GM12878 (cell line): ENCODE results near the gene PLP1. TPM values are rescaled to one million over a fixed set of nuclear protein-coding genes. Genes with fewer than 3 reads are reported as not detected.

Experiments used
- ATAC-seq: fragments of 200-7000 bp; cut with Tn5 transposase; 3 replicates; pipeline ENCODE4 v1.9.1; 2020; ENCODE audit warnings: mild to moderate bottlenecking, moderate library complexity
- BruUV-seq: library from RNA; stranded (reverse); fragments of 400-500 nt; replicated peaks from 2 replicates; lab custom pipeline; 2021; lab: Mats Ljungman, UMichigan
- CTCF ChIA-PET: fragments of 300-600 bp; sonication (Branson Sonifier 250); formaldehyde crosslinking; extraction: SDS; loops from one replicate; lab custom pipeline; 2021; ENCODE audit warnings: inconsistent platforms; lab: Yijun Ruan, JAX
- POLR2A ChIA-PET: fragments of 350-600 bp; formaldehyde crosslinking; extraction: SDS; loops from one replicate; lab custom pipeline; 2021; ENCODE audit warnings: inconsistent platforms; lab: Charles Lee
- RAD21 ChIA-PET: fragments of 300-600 bp; sonication (Branson Sonifier 250); formaldehyde crosslinking; loops from one replicate; lab custom pipeline; 2023; ENCODE audit warnings: antibody characterized with exemption; ENCODE audit not compliant: unreplicated experiment; lab: Charles Lee
- SMC1A ChIA-PET: fragments of 300-600 bp; sonication (Branson Sonifier 250); formaldehyde crosslinking; loops from one replicate; lab custom pipeline; 2023; ENCODE audit not compliant: unreplicated experiment, uncharacterized antibody; lab: Charles Lee
- DNase-seq: peaks from one replicate; pipeline ENCODE4 v3.0.0-alpha.2; 2011; ENCODE audit warnings: low read depth, low spot score
- FAIRE-seq: peaks from 3 replicates; lab custom pipeline; 2011; peaks lifted over from hg19 to GRCh38; lab: Jason Lieb, UNC
- H2AFZ ChIP-seq: 2 replicates; pipeline ENCODE4 v1.6.0; 2011; ENCODE audit warnings: low read depth, low read length, control low read depth; ENCODE audit not compliant: control insufficient read depth
- H3K27ac ChIP-seq: 2 replicates; pipeline ENCODE4 v1.5.1; 2011; ENCODE audit warnings: control low read depth; ENCODE audit not compliant: control insufficient read depth, insufficient read depth
- H3K27me3 ChIP-seq, 2 experiments: replicated peaks in 1 of 2; 2 replicates each; pipeline versions ENCODE4 v1.6.0 to v1.6.1; 2011; ENCODE audit warnings: low read length in 1 of 2; ENCODE audit not compliant: control insufficient read depth in 2 of 2, insufficient read depth in 2 of 2
- H3K36me3 ChIP-seq, 2 experiments: 2 replicates each; pipeline ENCODE4 v1.5.1; 2011; ENCODE audit warnings: low read length in 1 of 2; ENCODE audit not compliant: control insufficient read depth in 2 of 2, insufficient read depth in 2 of 2
- H3K4me1 ChIP-seq: 2 replicates; pipeline ENCODE4 v1.6.1; 2011; ENCODE audit warnings: mild to moderate bottlenecking, low read length, moderate library complexity, mixed read lengths; ENCODE audit not compliant: control insufficient read depth, insufficient read depth
- H3K4me2 ChIP-seq: 2 replicates; pipeline ENCODE4 v1.6.0; 2011; ENCODE audit warnings: control low read depth; ENCODE audit not compliant: control insufficient read depth, insufficient read depth
- H3K4me3 ChIP-seq: fragments of 200-600 bp; sonication (generic); 2 replicates; pipeline ENCODE4 v1.5.1; 2016
- H3K79me2 ChIP-seq: 2 replicates; pipeline ENCODE4 v1.6.0; 2011; ENCODE audit warnings: low read length; ENCODE audit not compliant: control insufficient read depth, insufficient read depth
- H3K9ac ChIP-seq: 2 replicates; pipeline ENCODE4 v1.8.0; 2011; ENCODE audit warnings: low read length, control low read depth, mixed read lengths; ENCODE audit not compliant: control insufficient read depth, insufficient read depth
- H3K9me3 ChIP-seq: replicated peaks from 3 replicates; pipeline ENCODE4 v1.5.1; 2011; ENCODE audit warnings: mild to moderate bottlenecking, low read length; ENCODE audit not compliant: control insufficient read depth, insufficient read depth
- H4K20me1 ChIP-seq: 2 replicates; pipeline ENCODE4 v1.6.0; 2011; ENCODE audit not compliant: control insufficient read depth, insufficient read depth
- CEBPZ ChIP-seq: fragments of 150-350 bp; IDR thresholded peaks from 2 replicates; pipeline ENCODE4 v1.6.1; 2016; ENCODE audit warnings: low read depth, low read length
- E2F8 ChIP-seq: fragments of 450-650 bp; IDR thresholded peaks from 2 replicates; pipeline ENCODE4 v1.6.1; 2018; ENCODE audit warnings: mild to moderate bottlenecking, low read depth, moderate library complexity; ENCODE audit not compliant: partially characterized antibody
- EP300 ChIP-seq, 2 experiments: fragments of 150-350 bp in 1 of 2; IDR thresholded peaks; 2 replicates each; pipeline ENCODE4 v1.6.1; 2011 to 2012; ENCODE audit warnings: low read depth in 2 of 2, low read length in 2 of 2, borderline replicate concordance in 1 of 2, improper control_type of control experiment in 1 of 2, inconsistent platforms in 1 of 2; ENCODE audit not compliant: control insufficient read depth in 1 of 2
- ESRRA ChIP-seq: IDR thresholded peaks from 2 replicates; pipeline ENCODE4 v1.6.1; 2012; ENCODE audit warnings: mild to moderate bottlenecking, low read length, improper control_type of control experiment
- HCFC1 ChIP-seq: fragments of 150-350 bp; IDR thresholded peaks from 2 replicates; pipeline ENCODE4 v1.6.1; 2014; ENCODE audit warnings: low read length
- KDM1A ChIP-seq: fragments of 200-600 bp; sonication (generic); IDR thresholded peaks from 2 replicates; pipeline ENCODE4 v1.6.1; 2016; ENCODE audit warnings: borderline replicate concordance
- MTA2 ChIP-seq: fragments of 450-650 bp; IDR thresholded peaks from 2 replicates; pipeline ENCODE4 v1.6.1; 2016; ENCODE audit warnings: low read depth, mild to moderate bottlenecking, moderate library complexity
- NKRF ChIP-seq: fragments of 450-650 bp; conservative IDR thresholded peaks from 2 replicates; pipeline ENCODE4 v1.6.1; 2017; ENCODE audit warnings: mild to moderate bottlenecking, moderate library complexity
- RFX5 ChIP-seq: IDR thresholded peaks from 2 replicates; pipeline ENCODE4 v1.6.1; 2011; ENCODE audit warnings: low read depth, low read length, improper control_type of control experiment
- SMAD1 ChIP-seq: fragments of 450-650 bp; IDR thresholded peaks from 2 replicates; pipeline ENCODE4 v1.6.1; 2018; ENCODE audit warnings: mild to moderate bottlenecking, low read depth; ENCODE audit not compliant: partially characterized antibody
- SMC3 ChIP-seq: IDR thresholded peaks from 2 replicates; pipeline ENCODE4 v1.6.1; 2011; ENCODE audit warnings: low read length, improper control_type of control experiment, borderline replicate concordance
- TCF12 ChIP-seq: IDR thresholded peaks from 2 replicates; pipeline ENCODE4 v1.6.1; 2011; ENCODE audit warnings: low read depth, mild to moderate bottlenecking, low read length
- TCF3 ChIP-seq: IDR thresholded peaks from 2 replicates; pipeline ENCODE4 v1.6.1; 2012; ENCODE audit warnings: low read depth, mild to moderate bottlenecking, low read length, borderline replicate concordance; ENCODE audit not compliant: insufficient read depth
- ZNF384 ChIP-seq: IDR thresholded peaks from 2 replicates; pipeline ENCODE4 v1.6.1; 2012; ENCODE audit warnings: low read depth, mild to moderate bottlenecking, low read length, improper control_type of control experiment, borderline replicate concordance
- in situ Hi-C: fragments of 300-500 bp; cut with MboI; formaldehyde crosslinking; loops from 9 replicates; pipeline ENCODE4 v1.14.3; 2018; ENCODE audit warnings: mixed read lengths
- intact Hi-C: fragments of 100-400 bp; cut with micrococcal nuclease; formaldehyde crosslinking; loops from one replicate; pipeline ENCODE4 v1.14.2; 2022; ENCODE audit not compliant: unreplicated experiment
- polyA plus RNA-seq, 11 experiments: library from polyadenylated mRNA; depleted of rRNA in 4 of 11; unstranded in 6 of 11; stranded (reverse) in 5 of 11; fragments of >200 nt; fragmentation: Nextera tagmentation in 4 of 11; fragmentation: Illumina TruSeq in 1 of 11; extraction: Ambion mirVana in 4 of 11; extraction: Trizol in 1 of 11; gene quantifications; 1 replicate in 1 of 11; 2 replicates in 10 of 11; pipeline versions ENCODE4 v1.2.1 to v1.2.3, GENCODE V29; 2011 to 2016; ENCODE audit warnings: inconsistent platforms in 2 of 11, missing spikeins in 2 of 11, low read depth in 1 of 11
- total RNA-seq, 4 experiments: library from RNA; depleted of rRNA in 3 of 4; stranded (reverse); fragments of >200 nt in 3 of 4; fragmentation: Illumina TruSeq in 1 of 4; extraction: Trizol in 1 of 4; gene quantifications; 2 replicates each; pipeline versions ENCODE4 v1.2.1 to v1.2.3, GENCODE V29; 2013 to 2021

Gene PLP1
- total and polyA plus RNA-seq, 10 of the 15 experiments (the other 5 are each of a cell fraction or from before 2014, with no cell fraction given), result not detected

GRCh38 chrX:103789004-103789403, 12.4 kb downstream of the PLP1 start:
- ChIA-PET POLR2A (no interaction called here), CTCF (no interaction called here), SMC1A (no interaction called here), RAD21 (no interaction called here)
- no peak for FAIRE-seq
- ATAC-seq, result peak; percentile 85
- no peak for DNase-seq
- no TSS peak for BruUV-seq
- no peak overlapping the region for H2AFZ ChIP-seq
- in situ Hi-C loops, result no loop called here
- no peak overlapping the region for H3K9ac ChIP-seq
- H3K27ac ChIP-seq, result no peak overlapping the region
- H3K9me3 ChIP-seq, result no peaks in the 10 kb centered on the region
- H4K20me1 ChIP-seq, result no peaks in the 10 kb centered on the region
- H3K27me3 ChIP-seq, result no peaks in the 10 kb centered on the region
- H3K36me3 ChIP-seq, result no peaks in the 10 kb centered on the region
- intact Hi-C loops, result no loop called here
- H3K79me2 ChIP-seq, result no peaks in the 10 kb centered on the region
- H3K4me1 ChIP-seq, result no peaks in the 10 kb centered on the region
- H3K4me2 ChIP-seq, result no peak overlapping the region
- no peak overlapping the region for H3K4me3 ChIP-seq
- TF ChIP-seq ZNF384, result no peak
- TF ChIP-seq NKRF, result no peak
- TF ChIP-seq MTA2, result peak; percentile 67
- no peak for TF ChIP-seq CEBPZ
- peak in 1 of 2 experiments; percentile 29; a peak in 1 of 4 replicates for TF ChIP-seq EP300 (IDR thresholded peaks at IDR 0.05; ENCODE audit: borderline replicate concordance in 1 of 2, control insufficient read depth in 1 of 2, low read depth in 2 of 2, low read length in 2 of 2)
- TF ChIP-seq TCF12, result no peak
- no peak for TF ChIP-seq RFX5
- TF ChIP-seq SMC3, result no peak
- no peak for TF ChIP-seq SMAD1
- no peak for TF ChIP-seq HCFC1
- no peak for TF ChIP-seq TCF3
- TF ChIP-seq KDM1A, result no peak
- TF ChIP-seq E2F8, result no peak
- TF ChIP-seq ESRRA, result no peak
